GM21390 (cell line): Measurements from ENCODE around the gene KAZN.

Experiments used
- ATAC-seq: cut with Tn5 transposase; IDR thresholded peaks from one replicate; pipeline ENCODE4 v1.9.1; 2021; ENCODE audit not compliant: unreplicated experiment

Gene KAZN

GRCh38 chr1:15094719-15095495 is 496.4 kb downstream of the KAZN start:
- ATAC-seq: no peak

GRCh38 chr1:15095496-15095875 is 497.0 kb downstream of the KAZN start:
- ATAC-seq: no peak

GRCh38 chr1:15096293-15096692 is 497.8 kb downstream of the KAZN start:
- ATAC-seq: no peak

- ATAC-seq: no peak
Measured at GRCh38 chr1:15098176-15099125, 500.0 kb downstream of the KAZN start.

GRCh38 chr1:15099441-15100120 is 501.1 kb downstream of the KAZN start:
- ATAC-seq: no peak

GRCh38 chr1:15100121-15100879 is 501.8 kb downstream of the KAZN start:
- no peak for ATAC-seq

GRCh38 chr1:15100880-15101760 is 502.6 kb downstream of the KAZN start:
- no peak for ATAC-seq

- no peak for ATAC-seq
Measured at GRCh38 chr1:15101801-15102200, 503.3 kb downstream of the KAZN start.

- no peak for ATAC-seq
Measured at GRCh38 chr1:15102646-15103045, 504.2 kb downstream of the KAZN start.

- no peak for ATAC-seq
Measured at GRCh38 chr1:15103211-15103610, 504.7 kb downstream of the KAZN start.

- ATAC-seq: no peak
Measured at GRCh38 chr1:15103906-15104305, 505.4 kb downstream of the KAZN start.

GRCh38 chr1:15104768-15105167 is 506.3 kb downstream of the KAZN start:
- no peak for ATAC-seq

- ATAC-seq: no peak
Measured at GRCh38 chr1:15106608-15107007, 508.1 kb downstream of the KAZN start.

GRCh38 chr1:15107058-15107687 is 508.7 kb downstream of the KAZN start:
- ATAC-seq: no peak

- ATAC-seq: no peak
Measured at GRCh38 chr1:15107911-15108310, 509.4 kb downstream of the KAZN start.

GRCh38 chr1:15110128-15110866 is 511.8 kb downstream of the KAZN start:
- no peak for ATAC-seq

GRCh38 chr1:15110867-15111230 is 512.4 kb downstream of the KAZN start:
- ATAC-seq: no peak

- ATAC-seq: no peak
Measured at GRCh38 chr1:15113146-15113545, 514.7 kb downstream of the KAZN start.

- no peak for ATAC-seq
Measured at GRCh38 chr1:15114884-15115283, 516.4 kb downstream of the KAZN start.
